22Rv1 (cell line): ENCODE results near the gene PLEKHJ1.

Experiments
- H3K27ac ChIP-seq: fragments of 450-650 bp; 2 replicates; pipeline ENCODE4 v1.5.1; 2017
- CTCF ChIP-seq: fragments of 450-650 bp; IDR thresholded peaks from 2 replicates; pipeline ENCODE4 v1.5.1; 2017; ENCODE audit warnings: mild to moderate bottlenecking
- ZFX ChIP-seq: fragments of 450-650 bp; IDR thresholded peaks from 2 replicates; pipeline ENCODE4 v1.6.1; 2017; ENCODE audit warnings: antibody characterized with exemption, borderline replicate concordance

The PLEKHJ1 gene

DNA sequence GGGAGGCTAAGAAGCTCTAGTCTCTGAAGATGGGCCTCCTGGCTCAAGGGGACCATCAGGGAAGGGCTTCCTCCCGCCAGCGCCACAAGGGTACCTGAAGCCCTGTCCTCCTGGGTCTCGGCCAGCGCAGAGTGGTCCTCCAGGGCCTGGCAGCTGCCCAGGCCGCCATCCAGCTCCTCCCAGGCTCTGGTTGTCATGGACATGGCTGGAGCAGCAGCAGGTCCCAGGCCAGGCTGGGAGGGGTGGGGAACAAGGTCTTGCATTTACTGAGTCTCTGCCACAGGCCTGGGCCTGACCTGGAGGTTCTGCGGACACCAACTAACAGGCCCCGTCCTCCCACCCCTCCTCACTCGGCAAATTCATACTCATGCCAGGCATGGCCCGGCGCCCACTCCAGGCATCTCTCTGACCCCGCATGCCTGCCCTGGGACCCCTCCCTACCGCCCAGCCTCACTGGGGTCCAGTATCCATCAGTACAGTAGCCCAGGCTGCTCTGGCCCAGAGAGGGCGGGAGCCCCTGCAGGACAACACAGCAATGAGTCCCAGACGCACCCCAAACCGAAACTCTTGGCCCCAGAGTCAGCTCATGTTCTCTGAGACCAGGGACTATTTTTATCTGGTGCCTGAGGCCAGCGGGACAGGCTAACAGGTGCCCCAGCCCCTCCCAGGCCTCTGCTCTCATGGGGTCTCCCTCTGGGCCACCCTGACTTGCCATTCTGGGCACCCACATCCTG, 19.1 kb upstream of the PLEKHJ1 start:
- H3K27ac ChIP-seq = no peak overlapping the region

GRCh38 chr19:2254064-2254872, 18.1 kb upstream of the PLEKHJ1 start:
- TF ChIP-seq ZFX (no peak), CTCF (no peak)
- no peak overlapping the region for H3K27ac ChIP-seq

More for the DNA sequence above, 19.1 kb upstream of the PLEKHJ1 start:
- no peak for TF ChIP-seq ZFX
- no peak for TF ChIP-seq CTCF

GRCh38 chr19:2253106-2254063, 17.3 kb upstream of the PLEKHJ1 start:
- H3K27ac ChIP-seq = no peak overlapping the region
- 0 out of 2 replicates have a peak, but pooled peaks have one; percentile 14 for TF ChIP-seq CTCF
- no peak for TF ChIP-seq ZFX

- no peak overlapping the region for H3K27ac ChIP-seq
- TF ChIP-seq ZFX = no peak
Observed at GRCh38 chr19:2252797-2253105, 16.6 kb upstream of the PLEKHJ1 start.

DNA sequence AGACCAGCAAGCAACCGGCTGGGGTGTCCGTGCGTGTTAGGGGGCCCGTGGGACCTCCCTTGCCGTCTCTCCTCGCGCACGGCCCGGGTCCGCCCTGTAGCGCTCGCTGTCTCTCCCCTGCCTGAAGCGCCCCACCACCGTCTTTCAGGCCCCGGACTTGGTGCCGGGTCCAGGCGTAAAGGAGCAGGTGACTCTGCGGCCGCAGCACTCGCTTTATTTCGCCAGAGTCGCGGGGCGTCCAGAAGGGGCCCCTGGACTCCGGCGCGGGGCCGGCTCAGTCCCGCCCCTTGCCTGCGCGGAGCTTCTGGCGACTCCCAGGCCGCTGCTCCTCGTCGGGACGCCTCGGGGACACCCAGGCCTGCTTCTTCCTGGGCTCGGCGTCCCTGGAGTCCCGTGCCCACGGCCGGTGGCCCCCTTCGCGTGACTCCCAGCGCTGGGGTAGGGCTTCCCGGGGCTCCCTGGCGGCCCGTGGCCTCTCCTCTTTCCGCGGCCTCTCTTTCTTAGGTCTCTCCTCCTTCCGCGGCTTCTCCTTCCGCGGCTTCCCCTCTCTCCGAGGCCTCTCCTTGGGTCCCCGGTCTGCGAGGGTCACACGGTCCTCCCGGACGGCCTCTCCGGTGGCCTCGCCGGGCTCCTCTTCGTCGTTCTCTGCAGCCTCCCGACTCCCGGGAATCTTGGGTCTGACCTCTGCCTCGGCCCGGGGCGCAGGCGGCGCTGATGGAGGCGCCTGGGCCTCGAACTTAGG, 16.1 kb upstream of the PLEKHJ1 start:
- H3K27ac ChIP-seq = no peak overlapping the region
- TF ChIP-seq CTCF = no peak
- TF ChIP-seq ZFX = no peak

- no peak overlapping the region for H3K27ac ChIP-seq
- no peak for TF ChIP-seq ZFX
- TF ChIP-seq CTCF = no peak
Observed at GRCh38 chr19:2251106-2252054, 15.3 kb upstream of the PLEKHJ1 start.
